Measurements from ENCODE around the gene TECPR2.

The TECPR2 gene

GRCh38 chr14:102497998-102498677, 135.4 kb downstream of the TECPR2 start:
- Histone ChIP-seq H3K4me3 (no peak overlapping the region), H3K9me3 (no peaks in the 10 kb centered on the region), H3K27me3 (ENCODE audit: low read depth) (no peaks in the 10 kb centered on the region), H3K36me3 (replicated peaks) (no peaks in the 10 kb centered on the region), H3K4me1 (no peaks in the 10 kb centered on the region)
- in situ Hi-C loops (cut with MboI; ENCODE audit: low sequenced_read_pairs) = no loop called here
- DNase-seq (ENCODE audit: low spot score in 2 of 2) = no peak

- H3K4me3 ChIP-seq = no peak overlapping the region
- in situ Hi-C loops (cut with MboI; ENCODE audit: low sequenced_read_pairs) = no loop called here
- no peaks in the 10 kb centered on the region for H3K27me3 ChIP-seq (ENCODE audit: low read depth)
- H3K36me3 ChIP-seq (replicated peaks) = no peaks in the 10 kb centered on the region
- H3K4me1 ChIP-seq = no peaks in the 10 kb centered on the region
- no peak for DNase-seq (ENCODE audit: low spot score in 2 of 2)
- H3K9me3 ChIP-seq = no peaks in the 10 kb centered on the region
Observed at GRCh38 chr14:102498678-102499265, 136.0 kb downstream of the TECPR2 start.

GRCh38 chr14:102499401-102500157, 136.8 kb downstream of the TECPR2 start:
- no peaks in the 10 kb centered on the region for H3K36me3 ChIP-seq (replicated peaks)
- DNase-seq (ENCODE audit: low spot score in 2 of 2) = no peak
- H3K4me3 ChIP-seq = no peak overlapping the region
- H3K4me1 ChIP-seq = no peaks in the 10 kb centered on the region
- in situ Hi-C loops (cut with MboI; ENCODE audit: low sequenced_read_pairs) = loop anchor here (25.0 kb wide), 1 partner anchor 537 kb away; the partner anchor contains the start of gene DYNC1H1
- H3K27me3 ChIP-seq (ENCODE audit: low read depth) = no peaks in the 10 kb centered on the region
- H3K9me3 ChIP-seq = no peaks in the 10 kb centered on the region

GRCh38 chr14:102500158-102500662, 137.5 kb downstream of the TECPR2 start:
- H3K9me3 ChIP-seq = no peaks in the 10 kb centered on the region
- no peaks in the 10 kb centered on the region for H3K36me3 ChIP-seq (replicated peaks)
- no peaks in the 10 kb centered on the region for H3K27me3 ChIP-seq (ENCODE audit: low read depth)
- H3K4me1 ChIP-seq = no peaks in the 10 kb centered on the region
- in situ Hi-C loops (cut with MboI; ENCODE audit: low sequenced_read_pairs) = loop anchor here (25.0 kb wide), 1 partner anchor 538 kb away; the partner anchor contains the start of gene DYNC1H1
- no peak overlapping the region for H3K4me3 ChIP-seq
- DNase-seq (ENCODE audit: low spot score in 2 of 2) = no peak

- no peak for DNase-seq (ENCODE audit: low spot score in 2 of 2)
- no peaks in the 10 kb centered on the region for H3K36me3 ChIP-seq (replicated peaks)
- H3K27me3 ChIP-seq (ENCODE audit: low read depth) = no peaks in the 10 kb centered on the region
- H3K4me1 ChIP-seq = no peaks in the 10 kb centered on the region
- in situ Hi-C loops (cut with MboI; ENCODE audit: low sequenced_read_pairs) = loop anchor here (25.0 kb wide), 1 partner anchor 538 kb away; the partner anchor contains the start of gene DYNC1H1
- no peak overlapping the region for H3K4me3 ChIP-seq
- no peaks in the 10 kb centered on the region for H3K9me3 ChIP-seq
Observed at GRCh38 chr14:102500713-102501112, 138.0 kb downstream of the TECPR2 start.

GRCh38 chr14:102501751-102502315, 139.1 kb downstream of the TECPR2 start:
- Histone ChIP-seq H3K4me1 (no peaks in the 10 kb centered on the region), H3K27me3 (ENCODE audit: low read depth) (no peaks in the 10 kb centered on the region), H3K36me3 (replicated peaks) (peaks cover 4% of the 10 kb centered on the region), H3K4me3 (no peak overlapping the region), H3K9me3 (no peaks in the 10 kb centered on the region)
- in situ Hi-C loops (cut with MboI; ENCODE audit: low sequenced_read_pairs) = loop anchor here (25.0 kb wide), 1 partner anchor 540 kb away; the partner anchor contains the start of gene DYNC1H1
- no peak for DNase-seq (ENCODE audit: low spot score in 2 of 2)

- in situ Hi-C loops (cut with MboI; ENCODE audit: low sequenced_read_pairs) = loop anchor here (25.0 kb wide), 1 partner anchor 540 kb away; the partner anchor contains the start of gene DYNC1H1
- no peaks in the 10 kb centered on the region for H3K27me3 ChIP-seq (ENCODE audit: low read depth)
- H3K4me3 ChIP-seq = no peak overlapping the region
- H3K36me3 ChIP-seq (replicated peaks) = peaks cover 4% of the 10 kb centered on the region
- no peaks in the 10 kb centered on the region for H3K9me3 ChIP-seq
- H3K4me1 ChIP-seq = no peaks in the 10 kb centered on the region
- DNase-seq (ENCODE audit: low spot score in 2 of 2) = no peak
Observed at GRCh38 chr14:102502571-102502970, 139.8 kb downstream of the TECPR2 start.

GRCh38 chr14:102503641-102504327, 141.0 kb downstream of the TECPR2 start:
- no peaks in the 10 kb centered on the region for H3K27me3 ChIP-seq (ENCODE audit: low read depth)
- H3K4me3 ChIP-seq = no peak overlapping the region
- H3K9me3 ChIP-seq = no peaks in the 10 kb centered on the region
- DNase-seq (ENCODE audit: low spot score in 2 of 2) = no peak
- peaks cover 4% of the 10 kb centered on the region for H3K36me3 ChIP-seq (replicated peaks)
- in situ Hi-C loops (cut with MboI; ENCODE audit: low sequenced_read_pairs) = loop anchor here (25.0 kb wide), 1 partner anchor 541 kb away; the partner anchor contains the start of gene DYNC1H1
- no peaks in the 10 kb centered on the region; the same call in 1 of the 2 replicates for H3K4me1 ChIP-seq

- no peaks in the 10 kb centered on the region; the same call in 1 of the 2 replicates for H3K4me1 ChIP-seq
- DNase-seq (ENCODE audit: low spot score in 2 of 2) = no peak
- no peaks in the 10 kb centered on the region for H3K27me3 ChIP-seq (ENCODE audit: low read depth)
- H3K36me3 ChIP-seq (replicated peaks) = peaks cover 4% of the 10 kb centered on the region
- H3K9me3 ChIP-seq = no peaks in the 10 kb centered on the region
- in situ Hi-C loops (cut with MboI; ENCODE audit: low sequenced_read_pairs) = loop anchor here (25.0 kb wide), 1 partner anchor 542 kb away; the partner anchor contains the start of gene DYNC1H1
- H3K4me3 ChIP-seq = no peak overlapping the region
Observed at GRCh38 chr14:102504328-102504999, 141.7 kb downstream of the TECPR2 start.

GRCh38 chr14:102505000-102505619, 142.4 kb downstream of the TECPR2 start:
- no peak for DNase-seq (ENCODE audit: low spot score in 2 of 2)
- no peaks in the 10 kb centered on the region for H3K9me3 ChIP-seq
- no peaks in the 10 kb centered on the region for H3K27me3 ChIP-seq (ENCODE audit: low read depth)
- H3K36me3 ChIP-seq (replicated peaks) = peaks cover 4% of the 10 kb centered on the region
- in situ Hi-C loops (cut with MboI; ENCODE audit: low sequenced_read_pairs) = loop anchor here (5.0 to 25.0 kb wide), 2 partner anchors 63 to 543 kb away; partner anchors contain the start of gene DYNC1H1
- H3K4me3 ChIP-seq = no peak overlapping the region
- H3K4me1 ChIP-seq = peaks cover 1% of the 10 kb centered on the region

- Histone ChIP-seq H3K36me3 (replicated peaks) (peaks cover 4% of the 10 kb centered on the region), H3K27me3 (ENCODE audit: low read depth) (no peaks in the 10 kb centered on the region), H3K4me3 (no peak overlapping the region), H3K4me1 (peaks cover 7% of the 10 kb centered on the region), H3K9me3 (no peaks in the 10 kb centered on the region)
- DNase-seq (ENCODE audit: low spot score in 2 of 2) = no peak
- in situ Hi-C loops (cut with MboI; ENCODE audit: low sequenced_read_pairs) = loop anchor here (5.0 to 25.0 kb wide), 2 partner anchors 64 to 544 kb away; partner anchors contain the start of gene DYNC1H1
Observed at GRCh38 chr14:102505775-102506625, 143.3 kb downstream of the TECPR2 start.
